NB4 (cell line): ENCODE data around the gene AKIRIN2.

Experiments used
- DNase-seq: peaks from one replicate; pipeline ENCODE4 v3.0.0; 2010; ENCODE audit warnings: low read depth
- H3K4me3 ChIP-seq: one replicate; pipeline ENCODE4 v1.5.1; 2011; ENCODE audit warnings: mild to moderate bottlenecking, low read depth, low read length, moderate library complexity
- MYC ChIP-seq: IDR thresholded peaks from 2 replicates; pipeline ENCODE4 v1.6.1; 2011; ENCODE audit warnings: low read depth, low read length
- POLR2A ChIP-seq: IDR thresholded peaks from 2 replicates; pipeline ENCODE4 v1.6.1; 2011; ENCODE audit warnings: mild to moderate bottlenecking; ENCODE audit not compliant: insufficient read length; ENCODE audit errors: extremely low read depth
- TF ChIP-seq, protein P1 (sequence below): IDR thresholded peaks from one replicate; pipeline ENCODE4 v1.5.1; 2012; ENCODE audit warnings: low read depth, low read length
- TF ChIP-seq, protein P2 (sequence below): IDR thresholded peaks from 2 replicates; pipeline ENCODE4 v1.6.1; 2011; ENCODE audit warnings: low read depth, low read length

AKIRIN2 gene

DNA sequence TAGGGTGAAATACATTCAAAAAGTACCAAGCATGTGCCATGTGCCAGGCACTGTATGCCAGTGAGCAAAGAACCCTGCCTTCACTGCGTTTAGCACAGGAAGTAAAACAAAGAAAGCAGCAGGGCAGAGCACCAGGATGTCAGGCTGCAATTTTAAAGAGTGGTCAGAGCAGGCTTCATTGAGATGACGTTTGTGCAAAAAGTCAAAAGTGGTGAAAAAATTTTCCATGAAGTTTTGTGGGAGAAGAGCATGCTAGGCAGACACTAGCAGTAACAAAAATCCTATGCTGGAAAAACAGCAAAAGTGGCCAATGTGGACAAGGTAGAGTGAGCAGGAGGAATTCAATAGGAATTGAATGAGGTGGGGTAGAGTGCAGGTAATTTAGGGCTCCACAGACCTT lies 31.3 kb downstream of the AKIRIN2 start:
- TF ChIP-seq, protein P1, sequence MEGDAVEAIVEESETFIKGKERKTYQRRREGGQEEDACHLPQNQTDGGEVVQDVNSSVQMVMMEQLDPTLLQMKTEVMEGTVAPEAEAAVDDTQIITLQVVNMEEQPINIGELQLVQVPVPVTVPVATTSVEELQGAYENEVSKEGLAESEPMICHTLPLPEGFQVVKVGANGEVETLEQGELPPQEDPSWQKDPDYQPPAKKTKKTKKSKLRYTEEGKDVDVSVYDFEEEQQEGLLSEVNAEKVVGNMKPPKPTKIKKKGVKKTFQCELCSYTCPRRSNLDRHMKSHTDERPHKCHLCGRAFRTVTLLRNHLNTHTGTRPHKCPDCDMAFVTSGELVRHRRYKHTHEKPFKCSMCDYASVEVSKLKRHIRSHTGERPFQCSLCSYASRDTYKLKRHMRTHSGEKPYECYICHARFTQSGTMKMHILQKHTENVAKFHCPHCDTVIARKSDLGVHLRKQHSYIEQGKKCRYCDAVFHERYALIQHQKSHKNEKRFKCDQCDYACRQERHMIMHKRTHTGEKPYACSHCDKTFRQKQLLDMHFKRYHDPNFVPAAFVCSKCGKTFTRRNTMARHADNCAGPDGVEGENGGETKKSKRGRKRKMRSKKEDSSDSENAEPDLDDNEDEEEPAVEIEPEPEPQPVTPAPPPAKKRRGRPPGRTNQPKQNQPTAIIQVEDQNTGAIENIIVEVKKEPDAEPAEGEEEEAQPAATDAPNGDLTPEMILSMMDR, result no peak
- TF ChIP-seq, protein P2, sequence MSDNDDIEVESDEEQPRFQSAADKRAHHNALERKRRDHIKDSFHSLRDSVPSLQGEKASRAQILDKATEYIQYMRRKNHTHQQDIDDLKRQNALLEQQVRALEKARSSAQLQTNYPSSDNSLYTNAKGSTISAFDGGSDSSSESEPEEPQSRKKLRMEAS, result no peak
- TF ChIP-seq POLR2A (no peak), MYC (no peak)
- no peak overlapping the region for H3K4me3 ChIP-seq
- DNase-seq, result no peak

GRCh38 chr6:87669051-87669450 lies 33.0 kb downstream of the AKIRIN2 start:
- TF ChIP-seq, protein P2, result no peak
- TF ChIP-seq MYC, result no peak
- TF ChIP-seq, protein P1, result no peak
- no peak for TF ChIP-seq POLR2A
- no peak for DNase-seq
- H3K4me3 ChIP-seq, result no peak overlapping the region

DNA sequence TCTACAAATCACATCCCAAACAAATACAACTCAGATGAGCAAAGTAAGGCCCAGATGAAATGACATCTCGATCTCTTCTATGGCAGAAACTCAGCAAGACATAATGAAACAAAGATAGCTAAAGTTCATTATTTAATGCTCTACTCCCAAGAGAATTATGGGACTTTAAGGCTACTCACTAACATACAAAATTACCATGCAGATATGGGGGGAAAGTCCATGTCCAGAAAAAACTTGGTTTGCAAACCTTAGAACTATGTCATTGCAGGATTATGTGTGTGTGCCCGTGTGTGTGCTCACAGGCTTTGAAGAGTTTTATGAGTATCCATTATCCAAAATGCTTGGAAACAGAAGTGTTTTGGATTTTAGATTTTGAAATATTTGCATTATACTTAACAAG lies 34.0 kb downstream of the AKIRIN2 start:
- TF ChIP-seq POLR2A (no peak), MYC (no peak)
- TF ChIP-seq, protein P2, result no peak
- TF ChIP-seq, protein P1, result no peak
- no peak overlapping the region for H3K4me3 ChIP-seq
- DNase-seq, result no peak

- TF ChIP-seq, protein P1, result no peak
- no peak for TF ChIP-seq MYC
- no peak for TF ChIP-seq POLR2A
- TF ChIP-seq, protein P2, result no peak
- no peak for DNase-seq
- no peak overlapping the region for H3K4me3 ChIP-seq
These were observed 35.0 kb downstream of the AKIRIN2 start for GRCh38 chr6:87667032-87667431.

- no peak overlapping the region for H3K4me3 ChIP-seq
- DNase-seq, result no peak
- no peak for TF ChIP-seq POLR2A
- no peak for TF ChIP-seq MYC
- TF ChIP-seq, protein P2, result no peak
- TF ChIP-seq, protein P1, result no peak
These were observed 37.0 kb downstream of the AKIRIN2 start for GRCh38 chr6:87664921-87665485.
